Activated naive CD4-positive, alpha-beta T cell treated with anti-CD3 and anti-CD28 coated beads, Interleukin-2, amount 50 U/mL, for 24 hours (primary cell): ENCODE results near the gene TXNRD2.
A peak's percentile ranks its signal among the peaks of the same experiment; 100 is the strongest.

Experiments
- H3K27ac Mint-ChIP-seq: one replicate; pipeline ENCODE4 v1.8.0; 2021; ENCODE audit warnings: mild to moderate bottlenecking, mixed read lengths
- H3K27me3 Mint-ChIP-seq: one replicate; pipeline ENCODE4 v1.8.0; 2021; ENCODE audit warnings: mixed read lengths
- H3K36me3 Mint-ChIP-seq: one replicate; pipeline ENCODE4 v1.8.0; 2021; ENCODE audit warnings: mixed read lengths
- H3K4me1 Mint-ChIP-seq: one replicate; pipeline ENCODE4 v1.8.0; 2021; ENCODE audit warnings: mixed read lengths
- H3K4me3 Mint-ChIP-seq: one replicate; pipeline ENCODE4 v1.8.0; 2021; ENCODE audit warnings: mild to moderate bottlenecking, mixed read lengths
- H3K9me3 Mint-ChIP-seq: one replicate; pipeline ENCODE4 v1.8.0; 2021; ENCODE audit warnings: mixed read lengths

The TXNRD2 gene

DNA sequence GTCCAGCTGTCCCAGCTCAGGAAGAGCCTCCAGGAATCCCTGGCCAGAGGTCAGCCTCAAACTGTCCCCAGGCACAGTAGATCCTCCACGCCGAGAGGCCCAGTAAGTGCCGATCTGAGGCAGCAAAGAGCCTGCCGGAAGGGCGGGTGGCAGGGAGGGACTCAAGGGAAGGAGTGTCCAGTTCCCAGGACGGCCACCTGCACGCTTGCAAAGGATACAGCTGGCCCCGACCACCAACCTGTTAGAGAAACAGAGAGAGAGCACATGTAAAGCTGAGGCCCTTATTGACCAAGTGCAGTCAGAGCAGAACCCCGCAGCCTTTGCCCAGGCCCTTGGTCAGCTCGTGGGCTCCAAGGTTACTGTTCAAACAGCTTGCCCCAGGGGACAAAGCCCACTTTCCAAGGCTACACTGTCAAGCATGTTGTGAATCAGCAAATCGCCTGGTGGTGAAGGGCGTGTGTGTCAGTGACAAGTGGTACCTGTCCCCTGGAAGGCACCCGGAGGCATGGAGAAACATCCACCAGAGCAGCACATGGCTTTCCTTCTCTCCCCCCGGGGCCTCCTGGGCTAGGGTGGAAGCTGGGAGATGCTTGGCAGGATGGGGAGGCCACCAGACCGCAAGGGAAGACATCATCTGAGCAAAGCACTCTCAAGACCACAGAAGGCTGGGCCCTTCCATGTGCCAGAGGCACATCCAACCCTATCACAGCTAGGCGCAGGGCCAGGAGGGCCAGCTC is 42.6 kb downstream of the TXNRD2 start:
- no peaks in the 10 kb centered on the region for H3K27me3 Mint-ChIP-seq
- no peaks in the 10 kb centered on the region for H3K9me3 Mint-ChIP-seq
- H3K4me3 Mint-ChIP-seq: no peak overlapping the region
- no peak overlapping the region for H3K27ac Mint-ChIP-seq
- H3K36me3 Mint-ChIP-seq: peaks cover 1% of the 10 kb centered on the region
- H3K4me1 Mint-ChIP-seq: peaks cover 32% of the 10 kb centered on the region

DNA sequence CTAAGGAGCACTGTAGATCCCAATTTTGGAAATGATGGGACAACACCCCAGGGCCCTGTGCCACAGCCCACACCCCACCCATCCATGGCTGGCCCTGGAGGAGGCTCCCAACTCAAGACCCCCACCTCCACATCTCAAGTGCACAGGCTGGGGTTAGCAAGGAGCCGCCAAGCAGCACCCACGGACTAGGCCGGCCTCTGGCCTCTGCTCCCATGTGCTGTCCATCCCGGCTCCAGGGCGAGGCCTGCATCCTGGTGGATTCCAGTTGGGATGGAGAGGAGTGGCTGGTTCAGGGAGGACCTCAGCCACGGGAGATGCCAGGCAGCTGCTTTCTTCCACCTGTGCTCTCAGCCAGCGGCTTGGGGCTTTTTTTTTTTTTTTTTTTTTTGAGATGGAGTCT is 43.5 kb downstream of the TXNRD2 start:
- no peaks in the 10 kb centered on the region for H3K9me3 Mint-ChIP-seq
- peaks cover 40% of the 10 kb centered on the region for H3K4me1 Mint-ChIP-seq
- no peak overlapping the region for H3K27ac Mint-ChIP-seq
- no peaks in the 10 kb centered on the region for H3K27me3 Mint-ChIP-seq
- peaks cover 3% of the 10 kb centered on the region for H3K36me3 Mint-ChIP-seq
- no peak overlapping the region for H3K4me3 Mint-ChIP-seq

DNA sequence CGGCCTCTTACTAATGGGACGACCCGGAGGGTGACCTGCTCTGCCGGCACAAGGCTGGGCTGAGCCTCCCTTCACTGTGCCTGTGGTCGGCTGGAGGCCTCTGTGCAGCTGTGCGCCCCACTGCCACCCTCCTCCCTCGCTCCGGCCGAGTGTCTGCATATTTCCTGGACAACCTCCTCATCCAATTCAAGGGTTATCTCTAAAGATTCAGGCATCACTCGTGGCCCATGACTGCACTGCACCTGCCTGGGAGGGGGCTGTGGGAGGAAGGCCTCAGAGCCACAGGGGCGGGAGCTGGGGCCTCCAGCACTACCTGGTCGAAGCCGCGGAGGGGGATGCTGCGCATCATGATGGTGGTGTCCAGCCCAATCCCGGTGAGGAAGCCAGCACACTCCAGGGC is 43.9 kb downstream of the TXNRD2 start:
- peaks cover 3% of the 10 kb centered on the region for H3K36me3 Mint-ChIP-seq
- no peak overlapping the region for H3K27ac Mint-ChIP-seq
- H3K4me1 Mint-ChIP-seq: peaks cover 45% of the 10 kb centered on the region
- no peaks in the 10 kb centered on the region for H3K9me3 Mint-ChIP-seq
- H3K27me3 Mint-ChIP-seq: no peaks in the 10 kb centered on the region
- H3K4me3 Mint-ChIP-seq: no peak overlapping the region

DNA sequence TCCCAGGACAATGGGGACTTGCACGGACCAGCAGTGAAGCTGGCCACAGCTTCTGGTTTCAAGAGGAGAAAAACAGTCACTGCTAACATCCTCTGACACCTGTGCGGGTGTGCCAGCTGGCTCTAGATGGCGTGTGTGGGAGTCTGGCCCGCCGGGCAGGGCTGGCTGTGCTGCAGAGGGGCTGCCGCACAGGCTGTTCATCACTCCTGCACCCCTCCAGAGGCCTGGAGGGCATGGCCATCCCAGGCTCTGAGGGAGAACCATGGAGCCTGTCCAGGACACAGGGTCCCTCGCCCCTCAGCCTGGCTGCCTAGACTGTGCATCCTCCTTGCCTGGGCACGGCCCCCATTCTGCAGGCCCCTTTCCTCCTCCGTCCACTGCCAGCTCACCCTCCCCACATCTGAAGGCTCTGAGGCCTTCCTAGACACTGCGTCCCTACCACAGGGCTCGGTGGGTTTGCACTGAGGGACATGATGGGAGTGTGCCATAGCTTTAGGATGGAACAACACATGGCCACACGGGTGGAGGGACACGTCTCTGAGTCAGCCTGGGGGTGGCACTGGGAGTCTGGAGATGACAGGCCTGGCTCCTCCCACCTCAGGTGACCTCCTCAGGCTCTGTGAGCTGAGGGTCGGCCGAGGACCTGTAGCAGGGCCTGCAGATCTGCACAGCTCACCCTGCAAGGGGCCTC is 44.8 kb downstream of the TXNRD2 start:
- H3K9me3 Mint-ChIP-seq: no peaks in the 10 kb centered on the region
- H3K27me3 Mint-ChIP-seq: no peaks in the 10 kb centered on the region
- H3K4me3 Mint-ChIP-seq: no peak overlapping the region
- peaks cover 54% of the 10 kb centered on the region for H3K4me1 Mint-ChIP-seq
- no peak overlapping the region for H3K27ac Mint-ChIP-seq
- peaks cover 3% of the 10 kb centered on the region for H3K36me3 Mint-ChIP-seq

DNA sequence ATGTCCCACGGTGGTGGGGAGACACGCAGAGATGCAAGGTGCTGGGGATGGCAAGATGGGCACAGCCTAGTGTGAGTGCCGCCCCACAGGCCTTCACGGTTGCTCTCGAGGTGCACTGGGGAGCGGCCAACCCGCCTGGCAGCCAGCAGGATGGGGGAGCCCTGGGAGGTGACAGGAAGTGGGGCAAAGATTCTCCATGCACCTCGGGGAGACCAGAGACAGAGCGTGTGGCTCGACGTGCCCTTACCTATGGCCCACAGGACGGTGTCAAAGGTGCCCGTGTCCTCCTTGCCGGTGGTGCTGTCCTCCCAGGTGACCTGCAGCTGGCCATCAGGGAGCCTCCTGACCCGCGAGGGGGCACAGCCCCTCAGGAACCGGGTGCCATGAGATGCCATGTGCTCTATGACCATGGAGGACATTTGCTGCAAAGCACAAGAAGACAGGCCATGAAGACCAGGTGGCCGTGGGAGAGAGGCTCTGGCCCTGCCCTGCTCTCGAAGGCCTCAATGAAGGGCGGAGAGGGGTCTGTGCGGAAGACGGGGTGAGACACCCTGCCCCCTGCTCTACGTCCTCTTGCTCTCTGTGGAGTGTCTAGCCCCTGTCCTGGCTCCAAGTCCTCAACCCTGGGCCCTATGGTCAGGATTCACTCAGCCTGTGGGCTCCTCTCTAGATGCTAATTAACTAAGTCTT is 46.3 kb downstream of the TXNRD2 start:
- no peaks in the 10 kb centered on the region for H3K9me3 Mint-ChIP-seq
- H3K27me3 Mint-ChIP-seq: no peaks in the 10 kb centered on the region
- peaks cover 3% of the 10 kb centered on the region for H3K36me3 Mint-ChIP-seq
- no peak overlapping the region for H3K27ac Mint-ChIP-seq
- H3K4me1 Mint-ChIP-seq: peaks cover 68% of the 10 kb centered on the region
- no peak overlapping the region for H3K4me3 Mint-ChIP-seq

DNA sequence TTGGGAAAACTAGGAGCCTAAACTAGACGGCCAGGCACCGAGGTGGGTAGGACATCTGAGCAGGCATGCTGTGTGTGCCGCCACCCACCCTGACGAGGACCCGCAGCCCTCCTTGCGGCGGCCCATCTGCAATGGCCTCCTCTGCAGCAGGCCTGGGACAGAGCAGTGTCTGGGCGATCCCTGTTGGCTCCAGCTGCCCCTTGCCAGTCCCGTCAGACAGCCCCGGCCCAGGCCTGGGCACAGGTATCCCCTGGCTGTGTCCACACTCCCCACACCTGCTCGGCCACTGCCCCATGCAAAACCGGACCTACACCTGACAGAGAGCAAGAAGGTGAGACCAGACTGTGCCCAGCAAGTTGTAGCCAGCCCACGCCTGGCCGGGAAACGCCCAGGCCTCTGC is 48.3 kb downstream of the TXNRD2 start:
- H3K27me3 Mint-ChIP-seq: no peaks in the 10 kb centered on the region
- peaks cover 3% of the 10 kb centered on the region for H3K36me3 Mint-ChIP-seq
- peak overlapping the region; percentile 83 for H3K4me3 Mint-ChIP-seq
- peaks cover 77% of the 10 kb centered on the region for H3K4me1 Mint-ChIP-seq
- no peaks in the 10 kb centered on the region for H3K9me3 Mint-ChIP-seq
- H3K27ac Mint-ChIP-seq: no peak overlapping the region

DNA sequence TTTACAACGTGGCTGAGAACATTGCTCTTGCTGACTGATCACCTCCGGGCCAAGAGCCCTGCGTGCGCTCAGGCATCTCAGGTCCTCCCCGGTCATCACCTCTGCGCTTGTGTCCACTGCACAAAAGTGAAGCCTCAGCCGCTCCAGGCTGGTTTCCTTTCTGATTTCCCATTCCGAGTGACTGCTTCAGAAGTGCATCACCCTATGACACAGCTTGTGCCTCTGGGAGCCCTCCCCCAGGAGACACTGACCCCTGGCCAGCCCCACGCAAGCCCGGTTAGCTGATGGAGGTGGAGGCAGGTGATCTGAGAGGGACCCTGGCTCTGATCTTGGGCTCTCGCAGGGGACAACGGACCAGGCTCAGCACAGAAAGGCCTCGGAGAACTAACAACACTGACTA is 48.7 kb downstream of the TXNRD2 start:
- H3K4me1 Mint-ChIP-seq: peaks cover 82% of the 10 kb centered on the region
- H3K27ac Mint-ChIP-seq: peak overlapping the region; percentile 96
- peaks cover 3% of the 10 kb centered on the region for H3K36me3 Mint-ChIP-seq
- no peaks in the 10 kb centered on the region for H3K9me3 Mint-ChIP-seq
- H3K27me3 Mint-ChIP-seq: no peaks in the 10 kb centered on the region
- H3K4me3 Mint-ChIP-seq: peak overlapping the region; percentile 83

DNA sequence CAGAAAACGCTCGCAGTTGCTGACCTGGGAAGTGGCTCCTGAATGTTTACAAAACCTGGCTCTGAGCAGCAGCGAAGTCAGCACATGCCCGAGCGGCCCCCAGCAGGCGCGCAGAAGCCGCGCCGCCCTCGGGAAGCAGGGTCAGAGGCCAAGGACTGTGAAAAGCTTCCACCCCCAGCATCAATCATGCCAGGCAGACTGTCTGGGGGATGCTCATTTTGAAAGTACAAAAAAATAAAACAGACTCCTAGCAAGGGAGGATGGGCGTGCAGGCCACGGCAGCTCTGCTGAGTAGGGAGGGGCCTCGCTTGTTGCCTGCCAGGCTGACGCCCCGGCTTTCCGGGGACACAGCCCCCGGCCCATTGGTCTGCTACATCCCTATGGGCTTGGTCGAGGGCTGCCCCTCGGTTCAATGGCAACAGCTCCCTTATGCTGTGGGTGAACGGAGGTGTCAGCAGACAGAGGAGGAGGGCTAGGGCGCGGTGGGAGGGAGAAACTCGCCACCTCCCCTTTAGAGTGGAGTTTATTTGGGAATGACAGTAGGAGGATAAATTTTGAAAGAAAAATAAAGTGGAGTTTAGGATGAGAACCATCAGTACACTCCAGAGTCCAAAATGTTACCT is 49.2 kb downstream of the TXNRD2 start:
- Mint-ChIP-seq H3K36me3 (peaks cover 3% of the 10 kb centered on the region), H3K27ac (peak overlapping the region; percentile 96), H3K27me3 (no peaks in the 10 kb centered on the region), H3K4me3 (peak overlapping the region; percentile 83), H3K4me1 (peaks cover 87% of the 10 kb centered on the region), H3K9me3 (no peaks in the 10 kb centered on the region)

DNA sequence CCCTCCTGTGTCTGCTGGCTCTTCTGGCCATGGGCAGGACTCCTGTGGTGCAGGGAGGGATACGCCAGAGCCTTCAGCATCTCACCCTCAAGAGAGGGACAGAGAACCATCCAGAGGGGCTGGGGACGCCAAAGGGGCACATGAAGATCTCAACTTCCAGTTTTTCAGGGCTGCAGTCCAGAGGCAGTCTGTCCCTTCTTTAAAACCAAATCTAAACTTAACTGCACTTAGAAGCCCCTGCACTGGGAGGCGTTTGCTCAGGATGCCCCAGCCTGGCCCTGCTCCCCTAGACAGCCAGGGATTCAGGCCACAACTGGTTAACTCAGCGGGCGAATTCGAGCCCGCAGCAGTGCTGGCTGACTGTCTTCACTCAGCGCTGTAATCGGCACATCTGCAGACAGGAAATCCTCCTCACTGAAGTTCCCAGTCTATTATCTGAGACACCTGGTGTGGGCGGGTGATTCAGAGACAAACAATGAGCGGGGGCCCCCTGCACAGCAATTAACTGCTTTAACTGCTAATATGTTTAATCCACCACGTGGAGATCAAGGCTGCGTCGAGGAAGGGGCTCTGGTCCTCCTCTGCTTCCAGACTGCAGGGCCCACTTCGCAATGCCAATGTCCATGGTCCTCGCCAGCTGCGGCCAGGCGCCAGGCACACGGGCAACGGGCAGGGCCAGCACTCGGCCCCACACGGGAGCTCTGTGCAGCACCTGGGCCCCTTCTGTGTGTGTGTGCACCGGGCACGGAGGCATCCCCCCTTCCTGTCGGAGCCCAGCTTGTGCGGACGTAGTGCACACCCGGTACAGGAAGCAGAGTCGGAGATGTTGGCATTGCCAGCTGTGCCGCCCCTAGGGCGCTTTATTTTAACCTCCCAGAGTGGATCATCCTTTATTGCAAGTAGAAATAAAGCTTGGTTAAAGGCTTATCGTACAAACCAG is 50.0 kb downstream of the TXNRD2 start:
- H3K27me3 Mint-ChIP-seq: no peaks in the 10 kb centered on the region
- peaks cover 87% of the 10 kb centered on the region for H3K4me1 Mint-ChIP-seq
- H3K36me3 Mint-ChIP-seq: peaks cover 3% of the 10 kb centered on the region

DNA sequence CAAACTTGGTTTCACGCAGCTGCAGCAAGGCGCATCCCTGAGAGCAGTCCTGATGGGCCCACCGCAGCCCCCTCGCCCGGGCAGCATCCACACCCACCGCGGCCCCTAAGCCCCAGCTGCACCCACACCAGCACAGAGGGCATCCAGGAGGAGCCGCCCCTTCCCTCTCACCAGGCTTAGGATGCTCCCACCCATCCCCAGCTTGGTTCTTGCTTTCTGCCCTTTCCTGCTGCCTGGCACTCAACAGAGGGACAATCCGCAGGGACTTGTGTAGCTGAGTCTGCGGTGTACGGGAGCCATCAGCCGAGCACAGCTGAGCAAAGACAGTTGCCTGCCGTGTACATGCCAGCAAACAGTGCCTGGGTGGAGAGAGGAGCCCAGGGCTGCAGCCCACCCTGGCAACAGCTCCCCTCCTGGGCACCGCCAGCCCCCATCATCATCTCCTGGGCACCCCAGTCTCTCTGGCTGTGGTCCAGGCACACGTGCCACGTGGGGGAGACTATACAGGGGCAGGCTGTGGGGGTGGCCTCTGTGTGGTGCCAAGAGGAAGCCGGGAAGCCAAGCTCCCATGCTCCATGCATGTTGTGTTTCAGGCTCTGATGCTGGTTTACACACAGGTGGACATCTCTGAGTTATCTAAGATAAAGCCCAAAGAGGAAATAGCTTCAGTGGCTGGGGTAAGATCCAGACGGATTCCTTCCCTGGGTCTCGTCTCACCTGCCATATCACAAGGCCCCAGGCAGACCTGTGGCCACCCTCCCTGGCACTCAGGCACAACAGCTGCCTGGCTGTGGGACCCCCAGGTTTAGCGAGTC is 50.9 kb downstream of the TXNRD2 start:
- Mint-ChIP-seq H3K27me3 (no peaks in the 10 kb centered on the region), H3K4me1 (peaks cover 87% of the 10 kb centered on the region), H3K4me3 (peak overlapping the region; percentile 83), H3K27ac (peak overlapping the region; percentile 96), H3K9me3 (no peaks in the 10 kb centered on the region), H3K36me3 (peaks cover 3% of the 10 kb centered on the region)

More for the DNA sequence above, 50.0 kb downstream of the TXNRD2 start:
- peak overlapping the region; percentile 96 for H3K27ac Mint-ChIP-seq
- peak overlapping the region; percentile 83 for H3K4me3 Mint-ChIP-seq
- no peaks in the 10 kb centered on the region for H3K9me3 Mint-ChIP-seq

DNA sequence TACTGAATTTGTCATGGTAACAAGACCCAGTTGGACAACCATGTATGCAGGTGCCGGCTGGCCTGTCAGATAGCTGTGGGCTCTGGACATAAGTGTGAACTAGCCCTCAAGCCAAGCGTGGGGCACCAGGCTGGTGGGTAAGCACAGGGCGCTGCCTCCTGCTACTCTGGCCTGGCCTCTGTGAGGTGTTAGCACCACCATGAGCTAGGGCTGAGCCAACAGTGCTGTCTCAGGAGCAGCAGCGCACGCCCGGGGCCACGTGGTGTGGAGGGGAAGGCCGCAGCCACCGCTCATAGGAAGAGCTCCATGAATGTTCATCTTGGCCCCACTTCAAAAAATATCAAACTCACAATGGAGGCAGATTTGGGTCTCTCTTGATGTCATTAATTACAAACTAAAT is 51.7 kb downstream of the TXNRD2 start:
- Mint-ChIP-seq H3K27ac (peak overlapping the region; percentile 83), H3K27me3 (no peaks in the 10 kb centered on the region), H3K4me1 (peaks cover 83% of the 10 kb centered on the region), H3K4me3 (peak overlapping the region; percentile 57), H3K9me3 (no peaks in the 10 kb centered on the region), H3K36me3 (peaks cover 3% of the 10 kb centered on the region)

DNA sequence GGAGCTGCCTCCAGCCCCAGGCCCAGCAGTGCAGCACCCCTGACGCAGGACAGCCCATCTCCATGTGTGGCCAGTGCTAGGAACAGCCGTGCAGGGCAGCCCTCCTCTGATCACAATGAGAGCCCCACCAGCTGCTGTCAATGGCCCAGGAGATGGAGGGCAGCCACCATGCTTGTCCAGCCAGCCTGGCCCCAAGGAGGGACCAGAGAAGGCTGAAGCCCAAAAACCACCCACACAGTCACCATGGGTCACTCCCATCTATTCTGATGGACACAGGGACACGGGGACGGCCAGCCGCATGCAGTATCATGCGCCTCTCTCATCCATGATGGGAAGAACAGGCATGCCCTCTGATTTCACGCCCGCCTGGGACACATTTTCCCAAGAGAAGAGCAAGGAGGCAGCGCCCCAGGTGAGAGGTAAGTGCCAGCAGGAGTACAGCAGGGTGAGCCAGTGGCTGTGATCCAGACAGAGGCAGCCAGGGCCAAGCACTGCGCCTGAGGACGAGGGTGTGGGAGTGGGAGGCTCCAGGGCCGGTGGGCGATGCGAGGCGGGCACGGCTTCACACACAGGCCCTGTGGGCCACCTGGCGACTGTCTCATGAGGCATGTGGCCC is 53.4 kb downstream of the TXNRD2 start:
- H3K4me1 Mint-ChIP-seq: peaks cover 81% of the 10 kb centered on the region
- no peak overlapping the region for H3K4me3 Mint-ChIP-seq
- H3K9me3 Mint-ChIP-seq: no peaks in the 10 kb centered on the region
- peak overlapping the region; percentile 17 for H3K27ac Mint-ChIP-seq
- no peaks in the 10 kb centered on the region for H3K27me3 Mint-ChIP-seq
- no peaks in the 10 kb centered on the region for H3K36me3 Mint-ChIP-seq

DNA sequence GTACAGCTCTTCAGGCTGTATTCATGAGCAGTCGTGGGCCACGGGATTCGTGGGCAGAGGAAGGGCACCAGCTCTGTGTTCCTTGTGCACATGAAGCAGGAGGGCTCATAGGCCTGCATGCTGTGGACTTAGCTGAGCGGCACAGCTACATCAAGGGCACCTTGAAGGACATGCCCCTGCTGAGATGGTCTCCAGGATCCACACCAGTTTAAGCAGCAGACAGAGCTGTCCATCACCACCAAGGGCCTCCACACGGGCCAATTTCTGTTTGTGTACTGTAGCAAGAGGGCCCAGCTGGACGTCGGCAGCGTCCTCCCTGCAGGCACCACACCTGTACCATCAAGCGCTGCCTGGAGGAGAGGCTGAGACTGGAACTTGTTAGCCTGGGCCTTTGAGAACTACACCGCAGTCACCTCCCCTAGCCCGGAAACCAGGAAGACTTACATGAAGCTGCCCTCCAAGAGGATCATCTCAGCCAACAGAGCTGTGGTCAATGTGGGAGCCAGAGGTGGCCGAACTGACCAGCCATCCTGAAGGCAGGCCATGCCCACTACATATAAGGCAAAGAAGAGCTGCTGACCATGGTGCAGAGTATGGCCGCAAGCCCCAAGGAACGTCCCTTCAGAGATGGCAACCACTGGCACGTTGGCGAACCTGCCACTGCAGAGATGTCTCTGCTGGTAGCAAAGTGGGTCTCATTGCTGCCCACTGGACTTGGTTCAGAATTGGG is 54.2 kb downstream of the TXNRD2 start:
- Mint-ChIP-seq H3K27me3 (no peaks in the 10 kb centered on the region), H3K9me3 (no peaks in the 10 kb centered on the region), H3K4me3 (peak overlapping the region; percentile 59), H3K4me1 (peaks cover 73% of the 10 kb centered on the region), H3K36me3 (no peaks in the 10 kb centered on the region), H3K27ac (peak overlapping the region; percentile 97)
